ENCODE data around the gene PCBD2.

PCBD2 gene

GRCh38 chr5:134938030-134938429, 33.1 kb downstream of the PCBD2 start:
- no peak overlapping the region for H3K4me3 ChIP-seq
- no peaks in the 10 kb centered on the region for H3K27me3 ChIP-seq
- TF ChIP-seq, protein P1, sequence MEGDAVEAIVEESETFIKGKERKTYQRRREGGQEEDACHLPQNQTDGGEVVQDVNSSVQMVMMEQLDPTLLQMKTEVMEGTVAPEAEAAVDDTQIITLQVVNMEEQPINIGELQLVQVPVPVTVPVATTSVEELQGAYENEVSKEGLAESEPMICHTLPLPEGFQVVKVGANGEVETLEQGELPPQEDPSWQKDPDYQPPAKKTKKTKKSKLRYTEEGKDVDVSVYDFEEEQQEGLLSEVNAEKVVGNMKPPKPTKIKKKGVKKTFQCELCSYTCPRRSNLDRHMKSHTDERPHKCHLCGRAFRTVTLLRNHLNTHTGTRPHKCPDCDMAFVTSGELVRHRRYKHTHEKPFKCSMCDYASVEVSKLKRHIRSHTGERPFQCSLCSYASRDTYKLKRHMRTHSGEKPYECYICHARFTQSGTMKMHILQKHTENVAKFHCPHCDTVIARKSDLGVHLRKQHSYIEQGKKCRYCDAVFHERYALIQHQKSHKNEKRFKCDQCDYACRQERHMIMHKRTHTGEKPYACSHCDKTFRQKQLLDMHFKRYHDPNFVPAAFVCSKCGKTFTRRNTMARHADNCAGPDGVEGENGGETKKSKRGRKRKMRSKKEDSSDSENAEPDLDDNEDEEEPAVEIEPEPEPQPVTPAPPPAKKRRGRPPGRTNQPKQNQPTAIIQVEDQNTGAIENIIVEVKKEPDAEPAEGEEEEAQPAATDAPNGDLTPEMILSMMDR (IDR thresholded peaks at IDR 0.05), result no peak
- H3K9me3 ChIP-seq, result no peaks in the 10 kb centered on the region
- H3K36me3 ChIP-seq, result peaks cover 3 to 13% (median 5%) of the 10 kb centered on the region in 3 donors
- intact Hi-C loops (cut with DNase I; ENCODE audit: low total_unique reads), result no loop called here
- H3K27ac ChIP-seq, result no peak overlapping the region
- no peaks in the 10 kb centered on the region for H3K4me1 ChIP-seq
- DNase-seq, result no peak

GRCh38 chr5:134939500-134939899, 34.6 kb downstream of the PCBD2 start:
- H3K9me3 ChIP-seq, result no peaks in the 10 kb centered on the region
- intact Hi-C loops (cut with DNase I; ENCODE audit: low total_unique reads), result no loop called here
- no peak for DNase-seq
- TF ChIP-seq, protein P1 (IDR thresholded peaks at IDR 0.05), result no peak
- H3K4me1 ChIP-seq, result no peaks in the 10 kb centered on the region
- H3K27ac ChIP-seq, result no peak overlapping the region
- no peaks in the 10 kb centered on the region for H3K27me3 ChIP-seq
- H3K36me3 ChIP-seq, result peaks cover 0 to 13% (median 3%) of the 10 kb centered on the region in 3 donors
- no peak overlapping the region for H3K4me3 ChIP-seq

DNA sequence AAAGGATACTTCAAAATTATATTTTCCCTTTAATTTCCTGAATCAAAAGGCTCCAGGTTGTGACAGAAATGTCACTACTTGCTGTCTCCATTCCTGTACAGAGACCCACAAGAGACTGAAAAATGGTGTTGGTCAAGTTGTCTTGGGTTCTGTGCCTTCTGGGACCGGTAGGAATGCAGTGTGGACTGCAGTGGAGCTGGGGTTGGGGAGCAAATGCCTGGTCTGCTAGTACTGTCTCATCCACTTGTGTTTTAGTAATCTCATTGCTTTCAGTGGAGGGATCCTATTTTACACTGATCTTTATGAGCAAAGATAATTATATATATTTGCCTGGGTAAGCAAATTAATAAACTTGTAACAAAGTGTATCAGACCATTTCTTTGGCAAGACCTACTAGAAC, 38.6 kb downstream of the PCBD2 start:
- Histone ChIP-seq H3K4me1 (peaks cover 0 to 2% (median 0%) of the 10 kb centered on the region in 4 donors), H3K27ac (no peak overlapping the region), H3K36me3 (no peaks in the 10 kb centered on the region), H3K27me3 (no peaks in the 10 kb centered on the region), H3K4me3 (no peak overlapping the region), H3K9me3 (no peaks in the 10 kb centered on the region)
- no peak for DNase-seq
- intact Hi-C loops (cut with DNase I; ENCODE audit: low total_unique reads), result no loop called here
- TF ChIP-seq, protein P1 (IDR thresholded peaks at IDR 0.05), result no peak

DNA sequence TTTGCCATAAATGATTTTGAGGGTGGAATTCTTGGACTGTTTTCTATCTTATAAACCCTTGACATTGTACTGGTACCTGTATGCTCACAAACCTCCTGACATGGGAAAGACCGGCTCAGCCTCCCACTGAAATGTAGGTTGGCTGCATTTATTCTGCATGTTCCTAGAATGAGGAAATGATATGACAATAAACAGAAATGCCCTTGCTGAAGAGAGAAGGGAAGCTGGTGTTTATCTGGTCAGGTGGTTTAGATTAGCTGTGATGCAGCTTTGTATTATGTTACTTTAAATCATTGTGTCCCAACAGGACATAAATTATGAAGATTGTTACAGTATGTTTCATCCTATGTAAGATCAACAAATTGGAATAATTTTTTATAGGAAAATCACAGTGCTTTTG, 39.7 kb downstream of the PCBD2 start:
- no peaks in the 10 kb centered on the region for H3K9me3 ChIP-seq
- no peaks in the 10 kb centered on the region for H3K36me3 ChIP-seq
- intact Hi-C loops (cut with DNase I; ENCODE audit: low total_unique reads), result no loop called here
- peaks cover 0 to 8% (median 4%) of the 10 kb centered on the region in 4 donors for H3K4me1 ChIP-seq
- H3K4me3 ChIP-seq, result no peak overlapping the region
- DNase-seq, result no peak
- no peaks in the 10 kb centered on the region for H3K27me3 ChIP-seq
- TF ChIP-seq, protein P1 (IDR thresholded peaks at IDR 0.05), result no peak
- H3K27ac ChIP-seq, result no peak overlapping the region

DNA sequence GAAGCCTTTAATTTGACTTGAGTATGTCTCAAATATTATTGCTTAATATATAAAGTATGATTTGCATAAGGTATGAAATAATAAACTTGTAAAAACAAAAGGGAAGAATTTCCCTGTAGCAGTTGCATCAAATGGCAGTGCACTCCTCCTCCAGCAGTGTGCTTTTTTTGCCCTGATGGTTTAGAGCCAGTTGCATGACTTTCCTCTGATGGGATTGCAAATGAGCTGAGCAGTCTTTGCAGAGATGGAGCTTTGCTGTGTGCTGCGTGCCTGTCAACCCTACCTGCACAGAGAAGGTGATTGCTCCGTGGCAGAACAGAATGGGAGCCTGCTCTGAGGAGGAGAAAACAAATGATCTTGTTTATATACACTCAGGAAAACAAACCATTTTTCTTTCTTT, 40.1 kb downstream of the PCBD2 start:
- Histone ChIP-seq H3K36me3 (no peaks in the 10 kb centered on the region), H3K4me1 (peaks cover 0 to 8% (median 4%) of the 10 kb centered on the region in 4 donors), H3K27ac (no peak overlapping the region), H3K9me3 (no peaks in the 10 kb centered on the region), H3K27me3 (no peaks in the 10 kb centered on the region), H3K4me3 (no peak overlapping the region)
- TF ChIP-seq, protein P1 (IDR thresholded peaks at IDR 0.05), result no peak
- intact Hi-C loops (cut with DNase I; ENCODE audit: low total_unique reads), result no loop called here
- DNase-seq, result no peak

DNA sequence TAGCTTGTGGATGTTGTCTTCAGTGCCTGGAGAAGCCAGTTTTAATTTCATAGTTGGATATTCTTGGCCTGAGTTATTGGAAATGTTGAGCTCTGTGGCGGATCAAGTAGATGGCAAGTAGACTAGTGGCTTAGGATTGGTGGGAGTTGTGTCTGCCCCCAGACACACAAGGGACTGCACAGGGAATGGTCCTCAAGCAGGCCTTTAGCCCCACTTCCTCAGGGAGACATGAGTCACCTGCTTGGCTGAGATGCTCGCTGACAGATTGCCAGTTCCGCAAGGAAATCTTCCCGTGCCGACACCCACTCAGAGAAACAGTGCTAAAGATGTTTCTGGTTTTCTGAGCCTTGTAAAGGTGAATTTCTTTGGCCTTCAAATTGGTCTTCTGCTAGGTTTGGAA, 44.0 kb downstream of the PCBD2 start:
- Histone ChIP-seq H3K27ac (peak overlapping the region in 1 of 2 donors; percentile 9), H3K4me3 (no peak overlapping the region), H3K36me3 (no peaks in the 10 kb centered on the region), H3K4me1 (peaks cover 0 to 8% (median 4%) of the 10 kb centered on the region in 4 donors), H3K27me3 (no peaks in the 10 kb centered on the region), H3K9me3 (no peaks in the 10 kb centered on the region)
- peak in 1 of 2 donors; percentile 71 for DNase-seq
- intact Hi-C loops (cut with DNase I; ENCODE audit: low total_unique reads), result no loop called here
- TF ChIP-seq, protein P1 (IDR thresholded peaks at IDR 0.05), result no peak

Data from tibial artery (tissue), 4 donors.